Kidney epithelial cell (primary cell): ENCODE data around the gene POLR3E. TPM values are rescaled to one million over a fixed set of nuclear protein-coding genes. Genes with fewer than 3 reads are reported as not detected.
A peak's percentile ranks its signal among the peaks of the same experiment; 100 is the strongest.
"Not testable (repeated sequence)": the region's sequence is repeated elsewhere in the genome, so short reads cannot be mapped to it uniquely, and the experiment has no call there.

Experiments used
- DNase-seq: peaks from one replicate; pipeline ENCODE4 v3.0.0-alpha.2; 2010; ENCODE audit warnings: low read depth
- H3K27me3 ChIP-seq: 2 replicates; pipeline ENCODE4 v1.6.0; 2011; ENCODE audit warnings: low read length; ENCODE audit not compliant: control insufficient read depth, insufficient read depth
- H3K36me3 ChIP-seq: 2 replicates; pipeline ENCODE4 v1.5.1; 2011; ENCODE audit warnings: low read length; ENCODE audit not compliant: control insufficient read depth, insufficient read depth
- H3K4me3 ChIP-seq: 2 replicates; pipeline ENCODE4 v1.5.1; 2011; ENCODE audit warnings: low read depth, mild to moderate bottlenecking, control low read depth, low read length
- total RNA-seq: library from RNA; depleted of rRNA; stranded (reverse); fragments of >200 nt; gene quantifications from 2 replicates; pipeline ENCODE4 v1.2.3, GENCODE V29; 2015
- TF ChIP-seq, protein P1 (sequence below): IDR thresholded peaks from 2 replicates; pipeline ENCODE4 v1.5.1; 2011; ENCODE audit warnings: mild to moderate bottlenecking, moderate library complexity, low read length, control low read depth, inconsistent platforms; ENCODE audit not compliant: insufficient read depth, poor library complexity, severe bottlenecking

POLR3E gene
- total RNA-seq, 1 donor from 2014 or later: 39.4 TPM

DNA sequence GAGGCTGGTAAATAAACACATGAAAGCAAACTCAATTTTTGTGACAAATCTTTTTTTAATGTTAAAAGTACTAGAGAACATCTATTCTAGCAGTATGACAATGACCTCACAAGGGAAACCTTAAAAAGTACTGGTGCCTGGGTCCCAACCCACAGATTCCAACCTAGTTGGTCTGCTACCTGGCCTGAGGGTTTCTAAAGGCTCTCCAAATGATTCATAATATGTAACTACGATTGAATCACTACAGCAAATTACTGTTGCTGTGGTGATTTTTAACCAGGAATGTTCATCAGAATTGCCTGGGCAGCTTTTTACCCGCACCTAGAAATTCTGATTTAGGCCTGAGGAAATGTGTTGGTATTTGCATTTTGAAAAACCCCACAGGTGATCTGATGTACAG, 51.1 kb downstream of the POLR3E start:
- Histone ChIP-seq H3K27me3 (no peaks in the 10 kb centered on the region), H3K36me3 (peaks cover 3% of the 10 kb centered on the region), H3K4me3 (no peak overlapping the region)
- no peak for DNase-seq
- TF ChIP-seq, protein P1, sequence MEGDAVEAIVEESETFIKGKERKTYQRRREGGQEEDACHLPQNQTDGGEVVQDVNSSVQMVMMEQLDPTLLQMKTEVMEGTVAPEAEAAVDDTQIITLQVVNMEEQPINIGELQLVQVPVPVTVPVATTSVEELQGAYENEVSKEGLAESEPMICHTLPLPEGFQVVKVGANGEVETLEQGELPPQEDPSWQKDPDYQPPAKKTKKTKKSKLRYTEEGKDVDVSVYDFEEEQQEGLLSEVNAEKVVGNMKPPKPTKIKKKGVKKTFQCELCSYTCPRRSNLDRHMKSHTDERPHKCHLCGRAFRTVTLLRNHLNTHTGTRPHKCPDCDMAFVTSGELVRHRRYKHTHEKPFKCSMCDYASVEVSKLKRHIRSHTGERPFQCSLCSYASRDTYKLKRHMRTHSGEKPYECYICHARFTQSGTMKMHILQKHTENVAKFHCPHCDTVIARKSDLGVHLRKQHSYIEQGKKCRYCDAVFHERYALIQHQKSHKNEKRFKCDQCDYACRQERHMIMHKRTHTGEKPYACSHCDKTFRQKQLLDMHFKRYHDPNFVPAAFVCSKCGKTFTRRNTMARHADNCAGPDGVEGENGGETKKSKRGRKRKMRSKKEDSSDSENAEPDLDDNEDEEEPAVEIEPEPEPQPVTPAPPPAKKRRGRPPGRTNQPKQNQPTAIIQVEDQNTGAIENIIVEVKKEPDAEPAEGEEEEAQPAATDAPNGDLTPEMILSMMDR: no peak

DNA sequence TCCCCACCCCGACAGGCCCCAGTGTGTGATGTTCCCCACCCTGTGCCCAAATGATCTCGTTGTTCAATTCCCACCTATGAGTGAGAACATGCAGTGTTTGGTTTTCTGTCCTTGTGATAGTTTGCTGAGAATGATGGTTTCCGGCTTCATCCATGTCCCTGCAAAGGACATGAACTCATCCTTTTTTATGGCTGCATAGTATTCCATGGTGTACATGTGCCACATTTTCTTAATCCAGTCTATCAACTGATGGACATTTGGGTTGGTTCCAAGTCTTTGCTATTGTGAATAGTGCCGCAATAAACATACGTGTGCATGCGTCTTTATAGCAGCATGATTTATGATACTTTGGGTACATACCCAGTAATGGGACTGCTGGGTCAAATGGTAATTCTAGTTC, 53.8 kb downstream of the POLR3E start:
- not testable (repeated sequence) for H3K27me3 ChIP-seq, H3K4me3 ChIP-seq, H3K36me3 ChIP-seq, DNase-seq

DNA sequence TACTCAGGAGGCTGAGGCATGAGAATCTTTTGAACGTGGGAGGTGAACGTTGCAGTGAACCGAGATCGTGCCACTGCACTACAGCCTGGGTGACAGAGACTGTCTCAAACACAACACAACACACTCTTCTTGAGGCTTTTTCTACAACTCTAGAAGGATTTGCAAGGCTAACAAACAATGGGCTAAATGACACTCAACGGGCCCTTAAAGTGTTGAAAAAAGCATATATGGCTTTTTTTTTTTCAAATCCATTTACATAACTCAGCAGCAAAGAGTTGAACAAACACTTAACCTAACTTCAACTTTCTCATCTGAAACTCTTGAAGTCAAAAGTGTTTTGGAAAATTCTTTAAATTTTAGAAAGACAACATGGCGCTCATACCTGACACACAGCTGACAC, 54.9 kb downstream of the POLR3E start:
- TF ChIP-seq, protein P1: no peak
- peaks cover 2% of the 10 kb centered on the region for H3K36me3 ChIP-seq
- DNase-seq: no peak
- no peak overlapping the region for H3K4me3 ChIP-seq
- no peaks in the 10 kb centered on the region for H3K27me3 ChIP-seq

DNA sequence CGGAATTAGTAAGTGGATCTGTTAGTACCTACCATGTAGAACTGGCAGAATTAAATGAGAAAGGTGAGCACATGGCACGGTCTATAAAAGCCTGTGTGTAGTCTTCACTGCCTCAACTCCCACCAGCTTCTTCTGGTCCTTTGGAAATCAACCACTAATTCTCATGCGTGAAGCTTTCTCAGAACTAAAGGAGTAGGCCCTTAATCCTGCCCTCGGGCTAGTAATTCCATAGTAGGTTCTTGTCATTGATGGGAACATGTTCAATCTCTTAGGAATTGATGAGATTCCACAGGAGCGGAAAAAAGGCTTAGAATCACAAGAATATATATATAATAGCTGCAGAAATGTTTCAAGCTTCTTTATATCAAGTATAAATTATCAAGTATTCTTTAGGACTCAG, 55.5 kb downstream of the POLR3E start:
- H3K27me3 ChIP-seq: no peaks in the 10 kb centered on the region
- H3K4me3 ChIP-seq: no peak overlapping the region
- H3K36me3 ChIP-seq: peaks cover 2% of the 10 kb centered on the region
- DNase-seq: no peak
- TF ChIP-seq, protein P1: no peak

DNA sequence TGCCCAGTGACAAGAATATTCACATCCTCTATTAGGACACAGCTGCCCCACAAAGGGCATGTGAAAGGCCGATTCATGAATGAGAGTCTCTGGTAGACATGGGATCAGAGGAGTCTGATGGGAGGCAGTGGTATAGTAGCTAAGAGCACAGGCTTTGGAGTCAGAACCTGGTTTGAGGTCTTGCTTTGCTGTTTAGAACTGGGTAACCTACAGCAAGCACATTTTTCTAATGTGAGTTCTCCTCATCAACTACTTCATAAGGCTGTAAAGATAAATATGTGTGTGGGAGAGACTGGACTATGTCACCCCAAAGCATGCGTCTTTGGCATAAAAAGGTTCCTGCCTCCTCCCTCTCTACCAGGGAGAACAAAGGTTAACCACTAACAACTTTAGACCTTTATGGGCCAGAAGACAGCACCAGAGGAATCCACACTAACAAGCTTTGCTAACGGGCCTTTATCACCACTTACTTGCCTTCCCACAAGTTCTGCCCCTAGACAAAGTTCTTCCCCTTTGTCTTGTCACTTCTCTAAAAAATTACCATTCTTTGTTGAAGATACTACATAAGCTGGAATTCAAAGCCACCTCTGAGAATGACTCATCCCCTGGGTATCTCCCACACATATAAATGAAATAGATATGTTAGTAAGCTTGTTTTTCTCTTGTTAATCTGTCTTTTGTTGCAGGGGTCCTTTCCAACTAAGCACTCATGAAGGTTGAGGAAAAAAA, 56.1 kb downstream of the POLR3E start:
- H3K27me3 ChIP-seq: no peaks in the 10 kb centered on the region
- TF ChIP-seq, protein P1: no peak
- no peak overlapping the region for H3K4me3 ChIP-seq
- no peak for DNase-seq
- H3K36me3 ChIP-seq: peaks cover 2% of the 10 kb centered on the region

DNA sequence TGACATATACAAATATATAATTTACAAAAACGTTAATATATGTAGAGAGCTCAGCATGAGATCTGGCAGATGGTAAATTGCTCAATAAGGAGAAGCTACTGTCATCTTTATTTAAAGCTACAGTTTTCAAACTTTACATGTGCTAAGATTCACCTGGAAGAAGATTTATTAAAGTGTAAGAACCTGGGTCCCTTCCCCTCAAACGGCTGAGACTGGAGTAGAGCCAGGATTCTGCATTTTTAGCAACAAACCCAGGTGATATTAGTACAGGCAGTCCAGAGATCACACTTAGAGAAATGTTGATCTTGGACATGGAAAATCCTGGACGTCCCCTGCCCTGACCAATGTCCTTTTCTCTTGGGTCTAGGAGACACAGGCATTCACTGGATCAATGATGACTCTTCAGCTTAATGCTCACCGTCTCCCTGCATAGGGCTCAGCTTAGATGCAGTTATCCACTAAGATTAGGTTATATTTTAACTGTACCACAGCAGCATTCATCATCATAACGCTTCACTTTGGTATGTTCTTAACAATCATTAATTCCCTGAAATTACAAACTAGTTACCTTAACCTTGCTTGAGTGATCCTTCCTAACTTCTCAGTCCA, 56.8 kb downstream of the POLR3E start:
- H3K27me3 ChIP-seq: no peaks in the 10 kb centered on the region
- TF ChIP-seq, protein P1: no peak
- H3K4me3 ChIP-seq: no peak overlapping the region
- peak; percentile 65 for DNase-seq
- H3K36me3 ChIP-seq: peaks cover 2% of the 10 kb centered on the region
